SU-DHL-6 (cell line): ENCODE data around the gene CCNB1IP1.
"Not testable (repeated sequence)": the region's sequence is repeated elsewhere in the genome, so short reads cannot be mapped to it uniquely, and the experiment has no call there.

ENCODE experiments used
- H2AFZ ChIP-seq: fragments of 200-600 bp; sonication (generic); 2 replicates; pipeline ENCODE4 v1.6.1; 2014; ENCODE audit warnings: low read depth, mild to moderate bottlenecking, moderate library complexity, mixed read lengths, antibody characterized with exemption, low read length; ENCODE audit not compliant: severe bottlenecking
- H3F3A ChIP-seq: fragments of 200-600 bp; shearing (Covaris generic); 2 replicates; pipeline ENCODE4 v1.6.0; 2016; ENCODE audit warnings: antibody characterized with exemption, mild to moderate bottlenecking; ENCODE audit not compliant: insufficient read depth
- H3K27ac ChIP-seq: fragments of 200-600 bp; sonication (generic); 2 replicates; pipeline ENCODE4 v1.5.1; 2016; ENCODE audit warnings: low read depth, mild to moderate bottlenecking, low read length, moderate library complexity, mixed read lengths
- H3K27me3 ChIP-seq: fragments of 200-600 bp; sonication (generic), shearing (Covaris generic); 2 replicates; pipeline ENCODE4 v1.6.0; 2014; ENCODE audit warnings: mild to moderate bottlenecking, low read length
- H3K36me3 ChIP-seq: fragments of 200-600 bp; sonication (generic); 2 replicates; pipeline ENCODE4 v1.6.1; 2014; ENCODE audit warnings: mild to moderate bottlenecking, low read length, mixed read lengths
- H3K4me2 ChIP-seq: fragments of 300-600, 200-600 bp; shearing (Covaris generic), sonication (generic); 2 replicates; pipeline ENCODE4 v1.6.0; 2014; ENCODE audit warnings: low read length, low read depth, mild to moderate bottlenecking; ENCODE audit not compliant: poor library complexity, severe bottlenecking
- H3K4me3 ChIP-seq: fragments of 200-600 bp; sonication (generic); 2 replicates; pipeline ENCODE4 v1.5.1; 2014; ENCODE audit warnings: antibody characterized with exemption, low read length, mild to moderate bottlenecking, mixed read lengths; ENCODE audit not compliant: insufficient read depth, poor library complexity, severe bottlenecking
- H3K79me2 ChIP-seq: fragments of 200-600 bp; sonication (generic); 2 replicates; pipeline ENCODE4 v1.6.1; 2014; ENCODE audit warnings: mild to moderate bottlenecking, low read length, moderate library complexity; ENCODE audit not compliant: insufficient read depth
- H3K9ac ChIP-seq: fragments of 200-600 bp; sonication (generic); 2 replicates; pipeline ENCODE4 v1.7.0; 2014; ENCODE audit warnings: mild to moderate bottlenecking, low read length
- H3K9me2 ChIP-seq: fragments of 200-600 bp; sonication (generic); replicated peaks from 2 replicates; pipeline ENCODE4 v1.6.1; 2014; ENCODE audit warnings: low read length; ENCODE audit not compliant: insufficient read depth
- H3K9me3 ChIP-seq: fragments of 200-600 bp; sonication (generic); 2 replicates; pipeline ENCODE4 v1.6.1; 2014; ENCODE audit warnings: low read length, mixed read lengths; ENCODE audit not compliant: insufficient read depth
- H4K20me1 ChIP-seq: fragments of 200-600 bp; sonication (generic); 2 replicates; pipeline ENCODE4 v1.6.1; 2014; ENCODE audit warnings: low read depth, mild to moderate bottlenecking, antibody characterized with exemption, low read length, moderate library complexity, mixed read lengths
- EZH2phosphoT487 ChIP-seq: fragments of 200-600 bp; sonication (generic), shearing (Covaris generic); conservative IDR thresholded peaks from 2 replicates; pipeline ENCODE4 v1.6.1; 2018; ENCODE audit warnings: mild to moderate bottlenecking, antibody characterized with exemption, low read length, moderate library complexity, mixed read lengths
- TF ChIP-seq, protein P1 (sequence below): fragments of 200-600 bp; sonication (generic); IDR thresholded peaks from one replicate; pipeline ENCODE4 v1.5.1; 2017; ENCODE audit warnings: antibody characterized with exemption, mild to moderate bottlenecking, low read length, moderate library complexity; ENCODE audit not compliant: insufficient read depth, poor library complexity, severe bottlenecking

The CCNB1IP1 gene

GRCh38 chr14:20343862-20344220, 10.8 kb upstream of the CCNB1IP1 start:
- no peaks in the 10 kb centered on the region for H3K9me2 ChIP-seq
- H3F3A ChIP-seq, result peaks cover 26% of the 10 kb centered on the region
- peak overlapping the region; percentile 68 for H3K4me3 ChIP-seq
- no peaks in the 10 kb centered on the region for H4K20me1 ChIP-seq
- H3K4me2 ChIP-seq, result peak overlapping the region; percentile 74
- H3K27ac ChIP-seq, result peak overlapping the region; percentile 64
- peak overlapping the region; percentile 72 for H3K9ac ChIP-seq
- TF ChIP-seq, protein P1, sequence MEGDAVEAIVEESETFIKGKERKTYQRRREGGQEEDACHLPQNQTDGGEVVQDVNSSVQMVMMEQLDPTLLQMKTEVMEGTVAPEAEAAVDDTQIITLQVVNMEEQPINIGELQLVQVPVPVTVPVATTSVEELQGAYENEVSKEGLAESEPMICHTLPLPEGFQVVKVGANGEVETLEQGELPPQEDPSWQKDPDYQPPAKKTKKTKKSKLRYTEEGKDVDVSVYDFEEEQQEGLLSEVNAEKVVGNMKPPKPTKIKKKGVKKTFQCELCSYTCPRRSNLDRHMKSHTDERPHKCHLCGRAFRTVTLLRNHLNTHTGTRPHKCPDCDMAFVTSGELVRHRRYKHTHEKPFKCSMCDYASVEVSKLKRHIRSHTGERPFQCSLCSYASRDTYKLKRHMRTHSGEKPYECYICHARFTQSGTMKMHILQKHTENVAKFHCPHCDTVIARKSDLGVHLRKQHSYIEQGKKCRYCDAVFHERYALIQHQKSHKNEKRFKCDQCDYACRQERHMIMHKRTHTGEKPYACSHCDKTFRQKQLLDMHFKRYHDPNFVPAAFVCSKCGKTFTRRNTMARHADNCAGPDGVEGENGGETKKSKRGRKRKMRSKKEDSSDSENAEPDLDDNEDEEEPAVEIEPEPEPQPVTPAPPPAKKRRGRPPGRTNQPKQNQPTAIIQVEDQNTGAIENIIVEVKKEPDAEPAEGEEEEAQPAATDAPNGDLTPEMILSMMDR, result no peak
- no peaks in the 10 kb centered on the region for H3K9me3 ChIP-seq
- peak overlapping the region; percentile 81 for H2AFZ ChIP-seq
- peaks cover 18% of the 10 kb centered on the region for H3K79me2 ChIP-seq
- H3K27me3 ChIP-seq, result no peaks in the 10 kb centered on the region
- peaks cover 11% of the 10 kb centered on the region; the same call in 1 of the 2 replicates for H3K36me3 ChIP-seq

- H3K9me2 ChIP-seq, result no peaks in the 10 kb centered on the region
- TF ChIP-seq, protein P1, result no peak
- TF ChIP-seq EZH2phosphoT487, result no peak
Observed at GRCh38 chr14:20343092-20343861, 10.2 kb upstream of the CCNB1IP1 start, which contains the start of gene PARP2. Gene PARP2, plus strand, starts transcription at chr14:20343635. Its CDS starts 7 bp downstream, at chr14:20343642.

DNA sequence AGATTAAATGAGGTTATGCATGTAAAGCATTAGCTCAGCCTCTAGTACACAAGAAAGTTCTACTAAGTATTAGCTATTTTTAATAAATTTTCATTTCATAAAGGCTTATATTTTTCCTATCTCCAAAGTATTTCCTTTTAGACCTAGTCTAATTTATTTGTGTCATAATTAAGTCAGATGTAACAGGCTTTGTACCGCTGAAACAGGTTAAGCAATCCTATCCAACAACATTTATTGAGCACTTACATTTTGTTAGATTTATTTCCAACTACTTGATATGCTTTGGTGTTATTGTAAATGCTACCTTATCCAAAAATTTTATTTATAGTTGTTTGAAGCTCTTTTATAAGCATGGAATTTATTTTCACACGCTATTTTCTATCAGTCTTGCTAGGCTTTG, 8.6 kb upstream of the CCNB1IP1 start:
- peaks cover 18% of the 10 kb centered on the region for H3K79me2 ChIP-seq
- no peaks in the 10 kb centered on the region for H4K20me1 ChIP-seq
- H3K9ac ChIP-seq, result peak overlapping the region; percentile 72
- peak overlapping the region; percentile 87 for H2AFZ ChIP-seq
- peaks cover 26% of the 10 kb centered on the region for H3F3A ChIP-seq
- TF ChIP-seq EZH2phosphoT487, result no peak
- TF ChIP-seq, protein P1, result no peak
- H3K9me3 ChIP-seq, result no peaks in the 10 kb centered on the region
- H3K27ac ChIP-seq, result peak overlapping the region; percentile 64; the same call in 1 of the 2 replicates
- no peaks in the 10 kb centered on the region for H3K9me2 ChIP-seq
- H3K4me2 ChIP-seq, result peak overlapping the region; percentile 74
- peak overlapping the region; percentile 68 for H3K4me3 ChIP-seq
- peaks cover 2% of the 10 kb centered on the region; the same call in 1 of the 2 replicates for H3K36me3 ChIP-seq
- H3K27me3 ChIP-seq, result no peaks in the 10 kb centered on the region

More at GRCh38 chr14:20343092-20343861, 10.2 kb upstream of the CCNB1IP1 start, which contains the start of gene PARP2:
- Histone ChIP-seq H3K4me2 (peak within 1 kb of the TSS; percentile 74), H3K79me2 (peaks cover 18% of the 10 kb centered on the region), H4K20me1 (no peaks in the 10 kb centered on the region), H3K9me3 (no peaks in the 10 kb centered on the region), H3K36me3 (peaks cover 11% of the 10 kb centered on the region; the same call in 1 of the 2 replicates), H3K4me3 (peak within 1 kb of the TSS; percentile 68), H3F3A (peaks cover 26% of the 10 kb centered on the region), H3K9ac (peak within 1 kb of the TSS; percentile 72), H3K27ac (peak within 1 kb of the TSS; percentile 64), H2AFZ (peak within 1 kb of the TSS; percentile 87), H3K27me3 (no peaks in the 10 kb centered on the region)

DNA sequence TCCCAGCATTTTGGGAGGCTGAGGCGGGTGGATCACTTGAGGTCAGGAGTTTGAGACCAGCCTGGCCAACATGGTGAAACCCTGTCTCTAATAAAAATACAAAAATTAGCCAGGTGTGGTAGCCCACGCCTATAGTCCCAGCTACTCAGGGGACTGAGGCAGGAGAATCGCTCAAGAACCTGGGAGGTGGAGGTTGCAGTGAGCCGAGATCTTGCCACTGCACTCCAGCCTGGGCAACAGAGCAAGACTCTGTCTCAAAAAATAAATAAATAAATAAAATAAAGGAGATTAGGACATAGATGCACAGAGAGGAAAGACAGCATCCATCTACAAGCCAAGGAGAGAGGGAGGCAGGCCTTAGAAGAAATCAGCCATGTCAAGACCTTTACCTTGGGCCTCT, 8.0 kb upstream of the CCNB1IP1 start:
- Histone ChIP-seq H3F3A (peaks cover 26% of the 10 kb centered on the region), H3K4me2 (peak overlapping the region; percentile 74), H3K79me2 (peaks cover 18% of the 10 kb centered on the region)
- not testable (repeated sequence) for H3K9me3 ChIP-seq, H2AFZ ChIP-seq, H3K9me2 ChIP-seq, H3K27ac ChIP-seq, H3K36me3 ChIP-seq, H4K20me1 ChIP-seq, H3K27me3 ChIP-seq, H3K9ac ChIP-seq, H3K4me3 ChIP-seq
